Esophagus squamous epithelium (tissue), 4 donors: ENCODE data around the gene GUCA1A.

Source experiments
- POLR2A ChIP-seq, 4 donors: fragments of 450-650 bp; IDR thresholded peaks; one replicate each; pipeline ENCODE4 v1.6.1; 2017; ENCODE audit warnings: antibody characterized with exemption in 4 of 4, mild to moderate bottlenecking in 4 of 4, moderate library complexity in 3 of 4
- TF ChIP-seq, protein P1 (sequence below), 6 experiments: fragments of 450-650 bp in 4 of 6; fragments of 200-600 bp in 2 of 6; sonication (generic) in 2 of 6; IDR thresholded peaks; one replicate each; pipeline ENCODE4 v1.5.1; 2016 to 2019; ENCODE audit warnings: antibody characterized with exemption in 6 of 6, mild to moderate bottlenecking in 4 of 6, moderate library complexity in 4 of 6

DNA sequence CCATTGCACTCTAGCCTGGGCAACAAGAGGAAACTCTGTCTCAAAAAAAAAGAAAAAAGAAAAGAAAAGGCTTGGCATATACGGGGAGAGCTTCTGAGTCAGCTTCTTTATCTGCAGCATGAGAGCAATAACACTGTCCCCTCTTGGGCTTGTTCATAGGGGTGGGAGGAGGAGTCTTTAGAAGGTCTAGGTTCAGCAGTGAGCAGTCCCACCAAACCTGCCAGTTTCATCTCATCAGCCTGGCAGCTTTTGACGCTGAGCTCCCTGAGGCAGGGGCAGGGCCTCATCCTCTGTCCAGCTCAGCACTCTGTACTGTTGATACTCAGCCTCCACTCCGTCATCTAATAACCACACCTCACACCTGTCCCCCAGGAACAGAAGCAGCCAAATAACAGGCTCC is 25.1 kb upstream of the GUCA1A start:
- TF ChIP-seq, protein P1, sequence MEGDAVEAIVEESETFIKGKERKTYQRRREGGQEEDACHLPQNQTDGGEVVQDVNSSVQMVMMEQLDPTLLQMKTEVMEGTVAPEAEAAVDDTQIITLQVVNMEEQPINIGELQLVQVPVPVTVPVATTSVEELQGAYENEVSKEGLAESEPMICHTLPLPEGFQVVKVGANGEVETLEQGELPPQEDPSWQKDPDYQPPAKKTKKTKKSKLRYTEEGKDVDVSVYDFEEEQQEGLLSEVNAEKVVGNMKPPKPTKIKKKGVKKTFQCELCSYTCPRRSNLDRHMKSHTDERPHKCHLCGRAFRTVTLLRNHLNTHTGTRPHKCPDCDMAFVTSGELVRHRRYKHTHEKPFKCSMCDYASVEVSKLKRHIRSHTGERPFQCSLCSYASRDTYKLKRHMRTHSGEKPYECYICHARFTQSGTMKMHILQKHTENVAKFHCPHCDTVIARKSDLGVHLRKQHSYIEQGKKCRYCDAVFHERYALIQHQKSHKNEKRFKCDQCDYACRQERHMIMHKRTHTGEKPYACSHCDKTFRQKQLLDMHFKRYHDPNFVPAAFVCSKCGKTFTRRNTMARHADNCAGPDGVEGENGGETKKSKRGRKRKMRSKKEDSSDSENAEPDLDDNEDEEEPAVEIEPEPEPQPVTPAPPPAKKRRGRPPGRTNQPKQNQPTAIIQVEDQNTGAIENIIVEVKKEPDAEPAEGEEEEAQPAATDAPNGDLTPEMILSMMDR (IDR thresholded peaks at IDR 0.05) = no peak
- no peak for TF ChIP-seq POLR2A (IDR thresholded peaks at IDR 0.05)
